LNCAP (cell line): ENCODE results near the gene MFSD2A.

ENCODE experiments used
- CTCF ChIP-seq: fragments of 450-650 bp; IDR thresholded peaks from 2 replicates; pipeline ENCODE4 v1.5.1; 2017; ENCODE audit warnings: mild to moderate bottlenecking

MFSD2A gene

DNA sequence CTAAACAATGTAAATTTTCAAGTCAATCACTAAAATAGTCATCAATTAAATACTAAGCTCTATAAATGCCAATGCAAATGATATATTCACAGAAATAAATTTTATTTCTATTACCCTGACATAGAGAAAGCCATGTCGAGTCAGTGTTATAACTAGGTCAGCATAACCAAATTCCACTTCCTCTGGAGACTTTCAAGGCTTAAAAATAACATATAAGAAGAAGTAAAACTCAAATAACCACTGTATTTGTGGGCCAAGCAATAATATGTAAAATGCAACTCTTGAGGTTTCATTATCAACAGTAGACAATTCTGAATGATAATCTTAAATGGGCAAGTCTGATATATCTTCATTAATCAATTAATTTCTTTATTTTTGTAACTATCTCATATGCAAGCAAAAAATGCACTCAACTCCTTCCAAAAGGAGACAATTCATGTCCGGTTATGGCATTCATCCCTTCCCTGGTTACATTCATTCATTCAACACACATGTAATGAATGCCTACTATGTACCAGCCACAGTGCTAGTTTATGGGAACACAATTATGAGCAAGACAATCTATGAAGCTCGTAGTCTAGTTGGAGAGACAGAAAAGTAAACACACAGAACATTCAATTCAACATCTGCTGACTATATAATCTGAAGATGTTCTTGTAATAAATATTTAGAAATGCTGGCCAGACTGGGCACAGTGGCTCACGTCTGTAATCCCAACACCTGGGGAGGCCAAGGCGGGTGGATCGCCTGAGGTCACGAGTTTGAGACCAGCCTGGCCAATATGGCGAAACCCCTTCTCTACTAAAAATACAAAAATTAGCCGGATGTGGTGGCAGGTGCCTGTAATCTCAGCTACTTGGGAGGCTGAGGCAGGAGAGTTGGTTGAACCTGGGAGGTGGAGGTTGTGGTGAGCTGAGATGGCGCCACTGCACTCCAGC lies 48.5 kb downstream of the MFSD2A start:
- no peak for TF ChIP-seq CTCF

GRCh38 chr1:40004857-40005256 lies 49.9 kb downstream of the MFSD2A start:
- no peak for TF ChIP-seq CTCF

GRCh38 chr1:40011198-40011597 lies 56.3 kb downstream of the MFSD2A start:
- TF ChIP-seq CTCF, result no peak

DNA sequence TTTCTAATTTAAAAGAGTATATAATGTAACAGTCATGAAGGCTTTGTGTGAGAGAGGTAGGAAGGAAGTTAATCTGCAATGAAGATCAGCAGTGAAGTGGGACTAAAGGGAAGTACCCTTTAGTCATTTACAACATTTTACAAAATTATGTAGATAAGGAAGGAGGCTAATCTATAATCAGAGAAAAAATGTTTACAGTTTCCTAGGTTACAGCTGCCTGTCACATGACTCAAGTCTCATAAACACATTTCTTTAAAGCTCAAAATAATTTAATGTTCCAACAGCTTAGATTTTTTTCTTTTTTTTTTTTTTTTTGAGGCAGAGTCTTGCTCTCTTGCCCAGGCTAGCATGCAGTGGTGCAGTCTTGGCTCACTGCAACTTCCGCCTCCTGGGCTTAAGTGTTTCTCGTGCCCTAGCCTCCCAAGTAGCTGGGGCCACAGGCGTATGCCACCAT lies 59.3 kb downstream of the MFSD2A start:
- TF ChIP-seq CTCF, result no peak

- no peak for TF ChIP-seq CTCF
These were observed 60.1 kb downstream of the MFSD2A start for GRCh38 chr1:40014812-40015594.

DNA sequence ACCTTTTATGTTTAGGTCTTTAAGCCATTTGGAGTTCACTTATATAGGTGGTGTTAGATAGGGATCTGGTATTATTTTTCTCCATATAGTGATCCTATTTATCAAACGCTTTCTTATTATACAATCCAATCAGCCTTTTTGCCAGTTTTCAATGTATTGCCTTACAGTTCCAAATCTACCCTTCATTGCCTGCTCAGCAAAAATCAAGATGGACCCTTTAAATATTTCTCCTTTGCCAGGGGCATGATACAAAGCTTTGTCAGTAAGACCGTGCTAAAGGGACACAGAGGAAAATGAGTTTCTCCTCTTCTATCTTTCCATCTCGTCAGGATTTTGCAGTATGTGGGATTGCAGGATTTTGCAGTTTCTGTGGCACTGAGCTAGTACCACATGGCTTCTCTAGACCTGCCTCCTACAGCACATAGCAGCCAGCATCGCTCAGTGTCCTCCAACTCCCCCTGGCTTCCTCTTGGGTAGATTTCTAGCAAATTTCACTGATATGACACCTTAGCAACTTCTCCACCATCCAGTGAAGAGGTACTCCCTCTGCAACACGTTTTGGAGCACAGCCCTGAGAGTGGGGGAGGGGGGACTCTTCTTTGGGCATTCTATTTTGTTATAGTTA lies 63.1 kb downstream of the MFSD2A start:
- TF ChIP-seq CTCF, result no peak
